ENCODE measurements around the gene TMEM115.

TMEM115 gene

DNA sequence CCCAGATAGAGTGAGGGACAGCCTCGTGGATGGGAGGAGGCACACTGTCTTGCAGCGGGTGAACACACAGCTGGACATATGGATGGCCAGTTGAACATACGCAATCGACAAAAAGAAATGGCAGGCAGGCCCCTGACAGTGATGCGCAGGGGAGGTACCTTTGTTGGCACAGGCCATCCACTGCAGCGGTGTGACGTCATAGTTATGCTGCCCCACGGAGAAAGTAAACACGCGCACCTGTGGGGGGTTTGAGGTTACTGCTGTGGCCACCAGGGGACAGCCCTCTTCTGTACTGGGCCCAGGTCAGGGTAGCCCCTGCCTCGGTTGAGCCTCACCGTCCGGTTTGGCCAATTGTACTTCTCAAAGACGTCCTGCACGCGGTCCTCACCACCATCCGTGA, 19.4 kb upstream of the TMEM115 start:
- TF ChIP-seq ARNTL (CRISPR knock-in tag; IDR thresholded peaks at IDR 0.05; ENCODE audit: borderline replicate concordance, low read depth) (no peak), ISL1 (CRISPR knock-in tag; IDR thresholded peaks at IDR 0.05) (no peak), ZC3H10 (CRISPR knock-in tag; IDR thresholded peaks at IDR 0.05) (no peak), TOX (CRISPR knock-in tag; IDR thresholded peaks at IDR 0.05; ENCODE audit: borderline replicate concordance) (no peak), SNAI2 (CRISPR knock-in tag; IDR thresholded peaks at IDR 0.05) (no peak), ESRRG (CRISPR knock-in tag; IDR thresholded peaks at IDR 0.05) (no peak), PPARA (CRISPR knock-in tag; IDR thresholded peaks at IDR 0.05; ENCODE audit: borderline replicate concordance) (no peak), RARB (CRISPR knock-in tag; IDR thresholded peaks at IDR 0.05) (no peak), BACH2 (CRISPR knock-in tag; IDR thresholded peaks at IDR 0.05; ENCODE audit: borderline replicate concordance) (no peak), ZNF70 (CRISPR knock-in tag; IDR thresholded peaks at IDR 0.05) (no peak), POU6F1 (CRISPR knock-in tag; IDR thresholded peaks at IDR 0.05; ENCODE audit: borderline replicate concordance, low read depth) (no peak), ZNF8 (CRISPR knock-in tag; IDR thresholded peaks at IDR 0.05) (no peak), OSR1 (CRISPR knock-in tag; IDR thresholded peaks at IDR 0.05) (no peak), CSRNP3 (CRISPR knock-in tag; IDR thresholded peaks at IDR 0.05) (no peak), GLIS3 (CRISPR knock-in tag; IDR thresholded peaks at IDR 0.05) (no peak), ZFP30 (CRISPR knock-in tag; IDR thresholded peaks at IDR 0.05) (no peak)
- TF ChIP-seq, protein P1, sequence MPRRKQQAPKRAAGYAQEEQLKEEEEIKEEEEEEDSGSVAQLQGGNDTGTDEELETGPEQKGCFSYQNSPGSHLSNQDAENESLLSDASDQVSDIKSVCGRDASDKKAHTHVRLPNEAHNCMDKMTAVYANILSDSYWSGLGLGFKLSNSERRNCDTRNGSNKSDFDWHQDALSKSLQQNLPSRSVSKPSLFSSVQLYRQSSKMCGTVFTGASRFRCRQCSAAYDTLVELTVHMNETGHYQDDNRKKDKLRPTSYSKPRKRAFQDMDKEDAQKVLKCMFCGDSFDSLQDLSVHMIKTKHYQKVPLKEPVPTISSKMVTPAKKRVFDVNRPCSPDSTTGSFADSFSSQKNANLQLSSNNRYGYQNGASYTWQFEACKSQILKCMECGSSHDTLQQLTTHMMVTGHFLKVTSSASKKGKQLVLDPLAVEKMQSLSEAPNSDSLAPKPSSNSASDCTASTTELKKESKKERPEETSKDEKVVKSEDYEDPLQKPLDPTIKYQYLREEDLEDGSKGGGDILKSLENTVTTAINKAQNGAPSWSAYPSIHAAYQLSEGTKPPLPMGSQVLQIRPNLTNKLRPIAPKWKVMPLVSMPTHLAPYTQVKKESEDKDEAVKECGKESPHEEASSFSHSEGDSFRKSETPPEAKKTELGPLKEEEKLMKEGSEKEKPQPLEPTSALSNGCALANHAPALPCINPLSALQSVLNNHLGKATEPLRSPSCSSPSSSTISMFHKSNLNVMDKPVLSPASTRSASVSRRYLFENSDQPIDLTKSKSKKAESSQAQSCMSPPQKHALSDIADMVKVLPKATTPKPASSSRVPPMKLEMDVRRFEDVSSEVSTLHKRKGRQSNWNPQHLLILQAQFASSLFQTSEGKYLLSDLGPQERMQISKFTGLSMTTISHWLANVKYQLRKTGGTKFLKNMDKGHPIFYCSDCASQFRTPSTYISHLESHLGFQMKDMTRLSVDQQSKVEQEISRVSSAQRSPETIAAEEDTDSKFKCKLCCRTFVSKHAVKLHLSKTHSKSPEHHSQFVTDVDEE (CRISPR knock-in tag; IDR thresholded peaks at IDR 0.05) = no peak
- TF ChIP-seq, protein P2, sequence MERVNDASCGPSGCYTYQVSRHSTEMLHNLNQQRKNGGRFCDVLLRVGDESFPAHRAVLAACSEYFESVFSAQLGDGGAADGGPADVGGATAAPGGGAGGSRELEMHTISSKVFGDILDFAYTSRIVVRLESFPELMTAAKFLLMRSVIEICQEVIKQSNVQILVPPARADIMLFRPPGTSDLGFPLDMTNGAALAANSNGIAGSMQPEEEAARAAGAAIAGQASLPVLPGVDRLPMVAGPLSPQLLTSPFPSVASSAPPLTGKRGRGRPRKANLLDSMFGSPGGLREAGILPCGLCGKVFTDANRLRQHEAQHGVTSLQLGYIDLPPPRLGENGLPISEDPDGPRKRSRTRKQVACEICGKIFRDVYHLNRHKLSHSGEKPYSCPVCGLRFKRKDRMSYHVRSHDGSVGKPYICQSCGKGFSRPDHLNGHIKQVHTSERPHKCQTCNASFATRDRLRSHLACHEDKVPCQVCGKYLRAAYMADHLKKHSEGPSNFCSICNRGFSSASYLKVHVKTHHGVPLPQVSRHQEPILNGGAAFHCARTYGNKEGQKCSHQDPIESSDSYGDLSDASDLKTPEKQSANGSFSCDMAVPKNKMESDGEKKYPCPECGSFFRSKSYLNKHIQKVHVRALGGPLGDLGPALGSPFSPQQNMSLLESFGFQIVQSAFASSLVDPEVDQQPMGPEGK (CRISPR knock-in tag; IDR thresholded peaks at IDR 0.05; ENCODE audit: borderline replicate concordance) = no peak
- TF ChIP-seq, protein P3, sequence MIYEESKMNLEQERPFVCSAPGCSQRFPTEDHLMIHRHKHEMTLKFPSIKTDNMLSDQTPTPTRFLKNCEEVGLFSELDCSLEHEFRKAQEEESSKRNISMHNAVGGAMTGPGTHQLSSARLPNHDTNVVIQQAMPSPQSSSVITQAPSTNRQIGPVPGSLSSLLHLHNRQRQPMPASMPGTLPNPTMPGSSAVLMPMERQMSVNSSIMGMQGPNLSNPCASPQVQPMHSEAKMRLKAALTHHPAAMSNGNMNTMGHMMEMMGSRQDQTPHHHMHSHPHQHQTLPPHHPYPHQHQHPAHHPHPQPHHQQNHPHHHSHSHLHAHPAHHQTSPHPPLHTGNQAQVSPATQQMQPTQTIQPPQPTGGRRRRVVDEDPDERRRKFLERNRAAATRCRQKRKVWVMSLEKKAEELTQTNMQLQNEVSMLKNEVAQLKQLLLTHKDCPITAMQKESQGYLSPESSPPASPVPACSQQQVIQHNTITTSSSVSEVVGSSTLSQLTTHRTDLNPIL (CRISPR knock-in tag; IDR thresholded peaks at IDR 0.05; ENCODE audit: low read depth) = no peak
- no peak for ATAC-seq

DNA sequence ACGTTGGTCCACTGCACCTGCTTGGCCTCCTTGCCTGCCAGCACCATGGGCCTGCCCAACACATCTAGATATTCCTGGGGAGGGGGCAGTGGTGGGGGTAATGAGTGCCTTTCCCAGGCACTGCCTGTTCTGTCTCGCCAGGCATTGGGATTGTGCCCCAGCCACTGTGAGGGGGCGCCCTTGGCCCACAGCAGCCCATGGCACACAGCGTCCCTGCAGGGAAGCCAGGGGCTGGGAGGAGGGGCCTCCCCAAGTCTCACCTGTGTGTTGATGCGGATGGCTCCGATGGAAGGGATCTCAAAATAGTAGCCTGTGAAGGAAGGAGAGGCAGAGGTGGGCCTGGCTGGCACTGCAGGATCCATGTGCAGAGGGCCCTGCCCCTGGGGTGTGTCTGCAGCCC, 18.7 kb upstream of the TMEM115 start:
- no peak for ATAC-seq
- TF ChIP-seq PPARA (CRISPR knock-in tag; IDR thresholded peaks at IDR 0.05; ENCODE audit: borderline replicate concordance) (no peak), ESRRG (CRISPR knock-in tag; IDR thresholded peaks at IDR 0.05) (no peak), RARB (CRISPR knock-in tag; IDR thresholded peaks at IDR 0.05) (no peak), ZNF8 (CRISPR knock-in tag; IDR thresholded peaks at IDR 0.05) (no peak), BACH2 (CRISPR knock-in tag; IDR thresholded peaks at IDR 0.05; ENCODE audit: borderline replicate concordance) (no peak), ISL1 (CRISPR knock-in tag; IDR thresholded peaks at IDR 0.05) (no peak), POU6F1 (CRISPR knock-in tag; IDR thresholded peaks at IDR 0.05; ENCODE audit: borderline replicate concordance, low read depth) (no peak), ZNF565 (CRISPR knock-in tag; conservative IDR thresholded peaks at IDR 0.05; ENCODE audit: low read depth) (no peak), ZNF70 (CRISPR knock-in tag; IDR thresholded peaks at IDR 0.05) (no peak)
- TF ChIP-seq, protein P1 (CRISPR knock-in tag; IDR thresholded peaks at IDR 0.05) = no peak

Measured in SK-N-SH treated with all-trans-retinoic acid at 6 μM for 48 hours (cell line).